Measurements from ENCODE around the gene CLDN16.

DNA sequence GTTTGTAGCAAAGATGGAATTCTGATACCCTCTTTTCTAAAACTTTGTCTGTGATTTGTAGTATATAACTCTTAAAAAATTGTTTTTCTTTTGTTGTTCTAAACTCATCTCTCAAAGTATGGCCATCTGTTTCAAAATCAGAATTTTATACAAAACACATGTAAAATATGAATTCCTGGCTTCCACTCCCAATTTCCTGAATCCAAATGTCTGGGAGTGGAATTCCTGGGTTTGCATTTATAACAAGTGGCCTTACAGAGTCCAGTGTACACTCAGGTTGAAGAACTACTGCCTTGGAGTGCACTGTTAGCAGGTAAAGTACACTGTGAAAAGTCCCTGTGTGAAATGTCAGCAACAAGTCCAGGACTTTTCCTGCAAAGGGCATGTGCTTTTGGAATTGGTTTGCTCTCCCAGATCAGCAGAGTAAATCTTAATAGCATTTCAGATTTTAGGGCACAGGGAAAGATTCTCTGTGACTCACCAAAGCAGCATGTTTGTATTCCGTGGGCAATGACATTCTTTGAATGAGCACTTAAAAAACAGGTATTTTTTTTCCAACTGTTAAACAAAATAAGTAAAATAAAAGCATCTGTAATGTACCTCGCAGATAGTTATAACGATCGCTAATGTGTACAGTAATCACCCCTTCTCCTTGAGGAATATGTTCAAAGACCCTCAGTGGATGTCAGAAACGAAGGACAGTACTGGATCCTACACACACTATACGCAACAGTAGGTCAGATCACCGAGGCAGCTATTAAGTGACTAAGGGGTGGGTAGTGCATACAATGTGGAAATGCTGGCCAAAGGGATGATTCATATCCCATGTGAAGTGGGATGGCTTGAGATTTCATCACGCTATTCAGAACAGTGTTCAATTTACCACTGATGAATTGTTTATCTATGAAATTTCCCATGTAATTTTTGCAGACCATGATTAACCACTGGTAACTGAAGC is 2.0 kb upstream of the CLDN16 start:
- TF ChIP-seq, protein P1, sequence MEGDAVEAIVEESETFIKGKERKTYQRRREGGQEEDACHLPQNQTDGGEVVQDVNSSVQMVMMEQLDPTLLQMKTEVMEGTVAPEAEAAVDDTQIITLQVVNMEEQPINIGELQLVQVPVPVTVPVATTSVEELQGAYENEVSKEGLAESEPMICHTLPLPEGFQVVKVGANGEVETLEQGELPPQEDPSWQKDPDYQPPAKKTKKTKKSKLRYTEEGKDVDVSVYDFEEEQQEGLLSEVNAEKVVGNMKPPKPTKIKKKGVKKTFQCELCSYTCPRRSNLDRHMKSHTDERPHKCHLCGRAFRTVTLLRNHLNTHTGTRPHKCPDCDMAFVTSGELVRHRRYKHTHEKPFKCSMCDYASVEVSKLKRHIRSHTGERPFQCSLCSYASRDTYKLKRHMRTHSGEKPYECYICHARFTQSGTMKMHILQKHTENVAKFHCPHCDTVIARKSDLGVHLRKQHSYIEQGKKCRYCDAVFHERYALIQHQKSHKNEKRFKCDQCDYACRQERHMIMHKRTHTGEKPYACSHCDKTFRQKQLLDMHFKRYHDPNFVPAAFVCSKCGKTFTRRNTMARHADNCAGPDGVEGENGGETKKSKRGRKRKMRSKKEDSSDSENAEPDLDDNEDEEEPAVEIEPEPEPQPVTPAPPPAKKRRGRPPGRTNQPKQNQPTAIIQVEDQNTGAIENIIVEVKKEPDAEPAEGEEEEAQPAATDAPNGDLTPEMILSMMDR (IDR thresholded peaks at IDR 0.05), result no peak
- no peak for TF ChIP-seq POLR2A (IDR thresholded peaks at IDR 0.05)

Data from testis (tissue), 2 donors.